Stimulated activated CD4-positive, alpha-beta T cell treated with anti-CD3 and anti-CD28 coated beads, TNF-alpha, amount 100 ng/mL, for 4 hours (primary cell): ENCODE data around the gene CRYGN.

ENCODE experiments used
- DNase-seq, 3 experiments: peaks; one replicate each; pipeline ENCODE4 v3.0.0-alpha.2; 2020; ENCODE audit warnings: low read depth in 3 of 3

Gene CRYGN

GRCh38 chr7:151438864-151439601, 908 bp downstream of the CRYGN start:
- DNase-seq = no peak

GRCh38 chr7:151437866-151438516, 1.9 kb downstream of the CRYGN start:
- DNase-seq = no peak

GRCh38 chr7:151437159-151437553, 2.8 kb downstream of the CRYGN start:
- DNase-seq = no peak

GRCh38 chr7:151436446-151437158, 3.3 kb downstream of the CRYGN start:
- no peak for DNase-seq

- no peak for DNase-seq
Measured at GRCh38 chr7:151435971-151436370, 4.0 kb downstream of the CRYGN start.

- DNase-seq = no peak
Measured at GRCh38 chr7:151435103-151435916, 4.6 kb downstream of the CRYGN start.

- DNase-seq = no peak
Measured at GRCh38 chr7:151434549-151434948, 5.4 kb downstream of the CRYGN start.

GRCh38 chr7:151433721-151434400, 6.1 kb downstream of the CRYGN start:
- no peak for DNase-seq

GRCh38 chr7:151432658-151433521, 7.1 kb downstream of the CRYGN start:
- no peak for DNase-seq

- no peak for DNase-seq
Measured at GRCh38 chr7:151431768-151432311, 8.1 kb downstream of the CRYGN start.

GRCh38 chr7:151431281-151431767, 8.6 kb downstream of the CRYGN start:
- no peak for DNase-seq

- no peak for DNase-seq
Measured at GRCh38 chr7:151430391-151431205, 9.3 kb downstream of the CRYGN start.

- DNase-seq = peak in 1 of 3 experiments; percentile 22
Measured at GRCh38 chr7:151429560-151430331, 10.2 kb downstream of the CRYGN start.

- no peak for DNase-seq
Measured at GRCh38 chr7:151429237-151429559, 10.7 kb downstream of the CRYGN start.

GRCh38 chr7:151428378-151429236, 11.3 kb downstream of the CRYGN start:
- DNase-seq = no peak

GRCh38 chr7:151427705-151428377, 12.1 kb downstream of the CRYGN start:
- DNase-seq = no peak
